Motor neuron (in vitro differentiated cells): ENCODE data around the gene SERPINF2. TPM values are rescaled to one million over a fixed set of nuclear protein-coding genes. Genes with fewer than 3 reads are reported as not detected.
"Not testable (repeated sequence)": the region's sequence is repeated elsewhere in the genome, so short reads cannot be mapped to it uniquely, and the experiment has no call there.

Experiments used
- ATAC-seq, 8 experiments: fragments of 200-7000 bp; cut with Tn5 transposase; replicated peaks in 6 of 8; 2 replicates each; pipeline ENCODE4 v1.8.0; 2021; ENCODE audit warnings: mild to moderate bottlenecking in 8 of 8, moderate library complexity in 8 of 8
- H3K27ac ChIP-seq, 2 donors: fragments of 250-450 bp; sonication (Bioruptor Pico); 2 replicates each; pipeline ENCODE4 v1.9.0; 2021; ENCODE audit warnings: antibody characterized with exemption in 2 of 2, mild to moderate bottlenecking in 2 of 2, moderate library complexity in 1 of 2
- H3K4me1 ChIP-seq, 2 donors: fragments of 250-450 bp; sonication (Bioruptor Pico); replicated peaks in 1 of 2; 2 replicates each; pipeline ENCODE4 v1.6.1; 2021; ENCODE audit warnings: antibody characterized with exemption in 2 of 2, mild to moderate bottlenecking in 2 of 2, moderate library complexity in 1 of 2
- H3K4me3 ChIP-seq, 5 donors: fragments of 250-450 bp; sonication (Bioruptor Pico); 2 replicates each; pipeline ENCODE4 v1.9.0; 2021; ENCODE audit warnings: antibody characterized with exemption in 5 of 5, mild to moderate bottlenecking in 5 of 5, moderate library complexity in 4 of 5
- WGBS, 10 experiments: fragments of 450-650 bp; shearing (Covaris generic); methylation state at CpG; one replicate each; pipeline ENCODE4 v1.0.0; 2022; 5-methylcytosine and 5-hydroxymethylcytosine counted together
- in situ Hi-C, 9 experiments: fragments of 400-800 bp; cut with MboI; loops; one replicate each; pipeline ENCODE4 v1.15.0; 2021; ENCODE audit warnings: low sequenced_read_pairs in 9 of 9, low pct_unique_long_range_greater_than_20kb in 2 of 9; ENCODE audit not compliant: unreplicated experiment in 9 of 9
- total RNA-seq, 8 experiments: library from RNA; unstranded; fragments of 300-600 nt; gene quantifications; 2 replicates each; pipeline versions ENCODE4 v1.2.3 to v1.2.4, GENCODE V29; 2022

SERPINF2 gene
- total RNA-seq, 8 experiments from 2014 or later = 0.11 to 0.63 (median 0.30) TPM

DNA sequence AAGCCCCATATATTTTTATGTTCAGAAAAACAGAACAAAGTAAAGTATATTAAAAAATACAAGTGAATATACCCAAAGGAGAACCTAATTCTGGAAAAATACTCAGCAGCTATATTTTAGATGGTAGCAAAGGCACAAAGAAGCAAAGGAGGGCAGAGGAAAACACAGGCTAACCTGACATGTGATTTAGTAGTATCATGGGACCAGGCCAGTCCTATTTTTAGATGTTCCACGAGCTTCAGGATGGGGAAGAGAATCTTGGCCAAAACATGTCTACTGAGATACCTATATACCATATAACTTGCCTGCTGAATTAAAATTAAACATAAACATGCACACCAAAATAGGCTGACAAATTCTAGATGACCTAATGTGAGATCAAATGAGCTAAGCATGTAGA lies 54.1 kb downstream of the SERPINF2 start:
- Histone ChIP-seq H3K27ac (peak overlapping the region in 1 of 2 donors; percentile 59), H3K4me1 (peaks cover 3 to 16% of the 10 kb centered on the region in 2 donors), H3K4me3 (no peak overlapping the region)
- 0 to 100% (median 43%) methylated on average over 1 of the region's 1 CpG; no CpG with 5 or more reads in 5 of the 10 experiments for WGBS, 10 experiments
- in situ Hi-C loops = no loop called here
- peak in 7 of 8 experiments; percentile 16 to 84 (median 59) for ATAC-seq

DNA sequence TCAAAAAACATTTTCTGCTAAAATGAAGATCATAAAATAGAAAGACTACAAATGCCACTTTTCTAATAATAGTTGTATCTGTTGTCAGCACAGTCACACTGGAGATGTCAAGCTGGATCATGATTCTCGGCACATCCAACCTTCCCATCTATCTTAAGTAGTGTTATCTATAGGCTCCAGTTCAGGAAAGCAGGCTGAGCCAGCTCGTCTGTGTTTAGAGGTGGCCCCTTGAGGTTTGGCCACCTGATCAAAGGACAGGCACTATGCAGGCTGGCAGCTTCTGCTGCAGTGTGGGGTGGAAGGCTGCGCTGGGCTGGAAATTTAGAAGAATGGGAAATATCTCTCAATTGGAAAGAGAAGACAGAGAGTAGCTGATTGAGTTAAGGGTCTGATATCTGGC lies 54.7 kb downstream of the SERPINF2 start:
- WGBS, 10 experiments = 20 to 100% (median 100%) methylated on average over 1 to 3 of the region's 3 CpGs; no CpG with 5 or more reads in 1 of the 10 experiments
- ATAC-seq = peak in 5 of 8 experiments; percentile 41 to 88 (median 85)
- peaks cover 3 to 16% of the 10 kb centered on the region in 2 donors for H3K4me1 ChIP-seq
- in situ Hi-C loops = no loop called here
- H3K4me3 ChIP-seq = no peak overlapping the region
- peak overlapping the region; percentile 59 to 62 for H3K27ac ChIP-seq

DNA sequence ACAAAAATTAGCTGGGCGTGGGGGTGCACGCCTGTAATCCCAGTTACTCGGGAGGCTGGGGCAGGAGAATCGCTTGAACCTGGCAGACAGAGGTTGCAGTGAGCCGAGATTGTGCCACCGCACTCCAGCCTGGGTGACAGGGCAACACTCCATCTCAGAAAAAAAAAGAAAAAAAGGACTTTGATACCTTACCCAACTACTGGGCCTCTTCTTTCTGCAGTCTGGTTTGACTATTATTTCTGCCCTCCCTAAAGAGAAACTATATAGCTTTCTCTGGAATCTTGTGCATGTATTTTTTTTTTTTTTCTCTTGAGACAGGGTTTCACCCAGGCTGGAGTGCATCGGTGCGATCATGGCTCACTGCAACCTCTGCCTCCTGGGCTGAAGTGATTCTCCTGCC lies 55.2 kb downstream of the SERPINF2 start:
- ATAC-seq, in situ Hi-C loops, H3K4me3 ChIP-seq: not testable (repeated sequence)
- 94 to 100% (median 100%) methylated on average over 2 to 8 of the region's 8 CpGs; no CpG with 5 or more reads in 5 of the 10 experiments for WGBS, 10 experiments
- Histone ChIP-seq H3K27ac (peak overlapping the region; percentile 59 to 62), H3K4me1 (peaks cover 3 to 16% of the 10 kb centered on the region in 2 donors)

DNA sequence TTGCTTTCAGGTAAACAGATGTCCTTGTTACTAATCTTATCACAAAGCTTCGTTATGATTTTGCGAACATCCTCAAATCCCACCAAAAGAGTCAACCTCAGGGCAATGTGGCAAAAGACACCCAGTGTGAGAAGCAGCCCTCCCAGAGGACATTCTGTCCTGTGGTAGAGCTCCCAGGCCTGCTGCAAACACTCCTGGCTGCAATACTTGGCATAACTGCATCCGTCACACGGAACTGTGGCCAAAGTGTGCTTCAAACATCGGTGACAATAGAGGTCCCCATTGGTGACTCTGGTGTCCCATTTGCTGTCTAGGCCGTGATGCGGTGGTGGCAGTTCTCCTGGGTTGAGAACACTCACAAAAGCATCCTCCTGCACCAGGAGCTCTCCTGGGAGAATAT lies 57.6 kb downstream of the SERPINF2 start:
- in situ Hi-C loops = no loop called here
- no peak for ATAC-seq
- WGBS, 10 experiments = 88 to 100% (median 100%) methylated on average over 1 to 7 of the region's 7 CpGs; no CpG with 5 or more reads in 1 of the 10 experiments
- Histone ChIP-seq H3K4me1 (peaks cover 3 to 16% of the 10 kb centered on the region in 2 donors), H3K4me3 (no peak overlapping the region), H3K27ac (no peak overlapping the region)

DNA sequence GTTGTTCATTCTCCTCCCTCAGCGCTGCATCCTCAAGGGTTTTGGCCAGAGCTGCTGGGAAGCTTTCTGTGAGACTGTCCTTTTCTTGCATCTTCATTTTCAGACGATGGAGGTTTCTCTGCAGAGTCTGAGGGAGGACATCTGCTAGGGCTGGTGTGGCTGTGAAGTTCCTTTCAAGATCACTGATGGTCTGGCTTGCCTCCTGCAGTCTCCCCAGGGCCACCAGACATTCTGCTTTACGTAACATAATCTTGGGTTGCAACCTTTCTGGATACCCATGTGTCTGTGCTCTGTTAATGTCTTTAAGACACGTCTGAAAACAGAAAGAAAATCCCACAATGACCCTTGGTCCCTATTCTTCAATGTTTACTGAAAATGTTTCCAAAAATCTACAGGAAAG lies 58.0 kb downstream of the SERPINF2 start:
- in situ Hi-C loops = no loop called here
- WGBS, 10 experiments = 51 to 89% (median 79%) methylated on average over 1 to 4 of the region's 4 CpGs; no CpG with 5 or more reads in 3 of the 10 experiments
- Histone ChIP-seq H3K4me1 (peaks cover 3 to 16% of the 10 kb centered on the region in 2 donors), H3K27ac (no peak overlapping the region), H3K4me3 (no peak overlapping the region)
- ATAC-seq = no peak

DNA sequence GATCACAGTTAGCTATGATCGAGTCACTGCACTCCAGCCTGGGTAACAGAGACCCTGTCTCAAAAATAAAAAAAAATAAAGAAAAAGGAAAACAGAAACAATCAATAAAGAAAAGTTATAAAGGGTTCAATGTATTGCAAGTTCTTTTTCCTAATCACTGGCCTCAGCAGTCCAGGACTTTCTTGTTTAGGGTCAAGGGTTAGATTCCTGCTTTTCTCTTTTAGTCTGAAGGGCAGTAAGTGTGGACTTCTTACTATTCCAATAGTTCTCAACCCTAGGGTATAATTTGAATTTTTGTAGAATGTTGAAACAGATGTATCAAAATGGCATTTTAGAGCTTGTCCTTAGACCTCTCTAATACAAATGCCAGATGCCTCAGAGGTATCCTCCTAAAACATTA lies 59.8 kb downstream of the SERPINF2 start:
- Histone ChIP-seq H3K4me1 (peaks cover 2 to 3% of the 10 kb centered on the region in 2 donors), H3K4me3 (no peak overlapping the region), H3K27ac (no peak overlapping the region)
- 80 to 100% (median 100%) methylated on average over 1 of the region's 1 CpG; no CpG with 5 or more reads in 5 of the 10 experiments for WGBS, 10 experiments
- in situ Hi-C loops = no loop called here
- ATAC-seq = no peak

DNA sequence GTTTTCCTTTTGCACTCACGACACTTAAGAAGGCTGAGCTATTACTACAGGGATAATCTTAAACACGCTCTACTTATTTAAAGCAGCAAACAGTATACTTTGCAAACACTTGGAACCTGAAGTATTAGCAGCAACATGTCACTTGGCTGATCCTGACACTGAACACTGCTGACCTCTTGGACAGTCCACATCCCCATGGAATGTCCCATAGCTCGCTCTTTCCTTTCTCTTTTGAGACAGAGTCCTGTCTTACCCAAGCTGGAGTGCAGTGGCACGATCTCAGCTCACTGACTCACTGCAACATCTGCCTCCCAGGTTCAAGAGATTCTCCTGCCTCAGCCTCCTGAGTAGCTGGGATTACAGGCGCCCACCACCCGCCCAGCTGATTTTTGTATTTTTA lies 60.6 kb downstream of the SERPINF2 start:
- ATAC-seq = no peak
- WGBS, 10 experiments = 80 to 100% (median 95%) methylated on average over 1 to 6 of the region's 6 CpGs; no CpG with 5 or more reads in 3 of the 10 experiments
- Histone ChIP-seq H3K27ac (no peak overlapping the region), H3K4me3 (no peak overlapping the region), H3K4me1 (no peaks in the 10 kb centered on the region)
- in situ Hi-C loops = no loop called here

Other genes with a start within 250 kb of the SERPINF2 start
- 10 to 100 TPM; 10.3 to 28.6 (median 16.2) TPM for gene INPP5K, start 226.3 kb upstream of the SERPINF2 start, total RNA-seq
- 10 to 100 TPM; 22.5 to 52.1 (median 34.1) TPM for gene PITPNA, start 180.1 kb upstream of the SERPINF2 start, total RNA-seq
- 10 to 100 TPM in 6 of 8 experiments, 1 to 10 TPM in 2; 7.2 to 33.3 (median 25.2) TPM for gene SLC43A2, start 114.0 kb upstream of the SERPINF2 start, total RNA-seq
- gene SCARF1, start 97.1 kb upstream of the SERPINF2 start, total RNA-seq = 1 to 10 TPM in 1 of 8 experiments, under 1 TPM in 7; 0.22 to 2.4 (median 0.50) TPM
- gene RILP, start 93.0 kb upstream of the SERPINF2 start, total RNA-seq = 1 to 10 TPM in 6 of 8 experiments, under 1 TPM in 2; 0.58 to 3.1 (median 1.6) TPM
- 100 to 1,000 TPM in 5 of 8 experiments, 10 to 100 TPM in 3; 82.6 to 237 (median 135) TPM for gene PRPF8, start 58.0 kb upstream of the SERPINF2 start, total RNA-seq
- 1 to 10 TPM in 4 of 8 experiments, under 1 TPM in 4; 0.25 to 5.6 (median 1.7) TPM for gene TLCD2, start 32.5 kb upstream of the SERPINF2 start, total RNA-seq
- gene WDR81, start 18.2 kb upstream of the SERPINF2 start, total RNA-seq = 10 to 100 TPM in 3 of 8 experiments, 1 to 10 TPM in 5; 4.0 to 26.2 (median 9.1) TPM
- 100 to 1,000 TPM in 3 of 8 experiments, 10 to 100 TPM in 1, 1 to 10 TPM in 4; 4.0 to 435 (median 25.0) TPM for gene SERPINF1, start 19.2 kb downstream of the SERPINF2 start, total RNA-seq
- 10 to 100 TPM in 4 of 8 experiments, 1 to 10 TPM in 4; 5.4 to 16.6 (median 9.8) TPM for gene SMYD4, start 87.0 kb downstream of the SERPINF2 start, total RNA-seq
- 10 to 100 TPM in 6 of 8 experiments, 1 to 10 TPM in 2; 7.9 to 52.8 (median 16.9) TPM for gene RPA1, start 87.1 kb downstream of the SERPINF2 start, total RNA-seq